Measurements from ENCODE around the gene NCSTN. TPM values are rescaled to one million over a fixed set of nuclear protein-coding genes. Genes with fewer than 3 reads are reported as not detected.

The NCSTN gene
- 75.0 and 217 TPM in 2 replicates for total RNA-seq

GRCh38 chr1:160342953-160343869 is at the start of gene NCSTN, which contains the start of gene COPA:
Gene NCSTN (plus strand): TSS chr1:160343383. CDS start chr1:160343397, 14 bp downstream.
Gene COPA (minus strand): TSS chr1:160343250. CDS start chr1:160343170, 80 bp downstream.

GRCh38 chr1:160366731-160367515 is 23.7 kb downstream of the NCSTN start, which contains the start of gene NHLH1:
Gene NHLH1 (plus strand): TSS chr1:160367071. CDS start chr1:160370732, 3,661 bp downstream.

GRCh38 chr1:160400223-160400645 is 57.1 kb downstream of the NCSTN start, which contains the start of gene VANGL2:
Gene VANGL2 (plus strand): TSS chr1:160400564. CDS start chr1:160415838, 15,274 bp downstream.

Other genes with a start within 250 kb of the NCSTN start
- gene IGSF8, start 244.8 kb upstream of the NCSTN start, total RNA-seq: 14.8 and 35.8 TPM in 2 replicates
- 0.28 TPM in 1 of 2 replicates, not detected in the other for gene ATP1A2, start 227.6 kb upstream of the NCSTN start, total RNA-seq
- under 0.01 TPM in 1 of 2 replicates, not detected in the other for gene ATP1A4, start 191.8 kb upstream of the NCSTN start, total RNA-seq
- gene CASQ1, start 152.8 kb upstream of the NCSTN start, total RNA-seq: under 0.01 TPM in 1 of 2 replicates, not detected in the other
- 84.5 and 100 TPM in 2 replicates for gene PEA15, start 138.0 kb upstream of the NCSTN start, total RNA-seq
- gene DCAF8, start 80.8 kb upstream of the NCSTN start, total RNA-seq: 66.3 and 69.3 TPM in 2 replicates
- 33.0 and 56.1 TPM in 2 replicates for gene PEX19, start 58.2 kb upstream of the NCSTN start, total RNA-seq
- gene COPA, start 133 bp upstream of the NCSTN start, total RNA-seq: 333 and 382 TPM in 2 replicates
- under 0.01 TPM in 1 of 2 replicates, not detected in the other for gene NHLH1, start 23.7 kb downstream of the NCSTN start, total RNA-seq
- gene VANGL2, start 57.2 kb downstream of the NCSTN start, total RNA-seq: 0.28 and 0.38 TPM in 2 replicates
- not detected in 2 replicates for gene SLAMF6, start 179.9 kb downstream of the NCSTN start, total RNA-seq
- not detected in 2 replicates for gene CD84, start 236.1 kb downstream of the NCSTN start, total RNA-seq

Data from regular cardiac myocyte (primary cell).